ENCODE results near the gene MMP7. TPM values are rescaled to one million over a fixed set of nuclear protein-coding genes. Genes with fewer than 3 reads are reported as not detected.

The MMP7 gene
- polyA plus RNA-seq = not detected

- Mint-ChIP-seq H3K4me3 (peak within 1 kb of the TSS in 2 of 4 donors; percentile 25 to 27), H3K36me3 (no peaks in the 10 kb centered on the region), H3K4me1 (peaks cover 6 to 12% (median 6%) of the 10 kb centered on the region in 3 donors), H3K27me3 (peaks cover 5% of the 10 kb centered on the region), H3K9me3 (no peaks in the 10 kb centered on the region), H3K27ac (no peak within 1 kb of the TSS)
These were observed at the start of gene MMP7 for GRCh38 chr11:102530558-102530957. Gene MMP7 (minus strand): TSS chr11:102530747. CDS start chr11:102530700, 47 bp downstream.

GRCh38 chr11:102577723-102578122, 47.2 kb upstream of the MMP7 start:
- Mint-ChIP-seq H3K9me3 (no peaks in the 10 kb centered on the region), H3K4me1 (peaks cover 7 to 17% (median 13%) of the 10 kb centered on the region in 3 donors), H3K27ac (no peak overlapping the region), H3K4me3 (no peak overlapping the region), H3K27me3 (no peaks in the 10 kb centered on the region), H3K36me3 (no peaks in the 10 kb centered on the region)

- peaks cover 0 to 2% (median 0%) of the 10 kb centered on the region in 3 donors for H3K9me3 Mint-ChIP-seq
- H3K4me1 Mint-ChIP-seq = peaks cover 7 to 17% (median 13%) of the 10 kb centered on the region in 3 donors
- no peak overlapping the region for H3K4me3 Mint-ChIP-seq
- no peaks in the 10 kb centered on the region for H3K27me3 Mint-ChIP-seq
- H3K36me3 Mint-ChIP-seq = peaks cover under 1% of the 10 kb centered on the region
- H3K27ac Mint-ChIP-seq = no peak overlapping the region
These were observed 46.6 kb upstream of the MMP7 start for GRCh38 chr11:102577182-102577581.

- no peaks in the 10 kb centered on the region for H3K27me3 Mint-ChIP-seq
- peaks cover 0 to 5% (median 0%) of the 10 kb centered on the region in 3 donors for H3K9me3 Mint-ChIP-seq
- no peak overlapping the region for H3K4me3 Mint-ChIP-seq
- H3K36me3 Mint-ChIP-seq = peaks cover 2% of the 10 kb centered on the region
- peaks cover 7 to 17% (median 13%) of the 10 kb centered on the region in 3 donors for H3K4me1 Mint-ChIP-seq
- H3K27ac Mint-ChIP-seq = no peak overlapping the region
These were observed 45.8 kb upstream of the MMP7 start for GRCh38 chr11:102576350-102576749.

- Mint-ChIP-seq H3K4me1 (peaks cover 7 to 17% (median 13%) of the 10 kb centered on the region in 3 donors), H3K4me3 (no peak overlapping the region), H3K36me3 (peaks cover 2% of the 10 kb centered on the region), H3K9me3 (peaks cover 0 to 5% (median 0%) of the 10 kb centered on the region in 3 donors), H3K27me3 (no peaks in the 10 kb centered on the region), H3K27ac (no peak overlapping the region)
These were observed 44.5 kb upstream of the MMP7 start for GRCh38 chr11:102575012-102575411.

GRCh38 chr11:102573851-102574250, 43.3 kb upstream of the MMP7 start:
- H3K4me3 Mint-ChIP-seq = no peak overlapping the region
- peaks cover 2% of the 10 kb centered on the region for H3K27me3 Mint-ChIP-seq
- H3K36me3 Mint-ChIP-seq = peaks cover 6% of the 10 kb centered on the region
- H3K4me1 Mint-ChIP-seq = peaks cover 7 to 17% (median 13%) of the 10 kb centered on the region in 3 donors
- H3K9me3 Mint-ChIP-seq = peaks cover 3 to 7% (median 6%) of the 10 kb centered on the region in 3 donors
- H3K27ac Mint-ChIP-seq = no peak overlapping the region

- peaks cover 10% of the 10 kb centered on the region for H3K36me3 Mint-ChIP-seq
- peaks cover 2% of the 10 kb centered on the region for H3K27me3 Mint-ChIP-seq
- peaks cover 7 to 16% (median 13%) of the 10 kb centered on the region in 3 donors for H3K4me1 Mint-ChIP-seq
- H3K9me3 Mint-ChIP-seq = peaks cover 6 to 8% (median 7%) of the 10 kb centered on the region in 3 donors
- no peak overlapping the region for H3K4me3 Mint-ChIP-seq
- no peak overlapping the region for H3K27ac Mint-ChIP-seq
These were observed 42.1 kb upstream of the MMP7 start for GRCh38 chr11:102572554-102573220.

- Mint-ChIP-seq H3K36me3 (peaks cover 14% of the 10 kb centered on the region), H3K4me3 (peak overlapping the region in 1 of 4 donors; percentile 43), H3K4me1 (no peaks in the 10 kb centered on the region), H3K9me3 (peaks cover 11 to 19% (median 17%) of the 10 kb centered on the region in 3 donors), H3K27ac (no peak overlapping the region), H3K27me3 (peaks cover 3% of the 10 kb centered on the region)
These were observed 38.3 kb upstream of the MMP7 start for GRCh38 chr11:102568851-102569250.

GRCh38 chr11:102566112-102566511, 35.6 kb upstream of the MMP7 start:
- Mint-ChIP-seq H3K27me3 (peaks cover 3% of the 10 kb centered on the region), H3K4me3 (no peak overlapping the region), H3K9me3 (peaks cover 11 to 19% (median 12%) of the 10 kb centered on the region in 3 donors), H3K4me1 (peaks cover 13 to 18% (median 14%) of the 10 kb centered on the region in 3 donors), H3K27ac (no peak overlapping the region), H3K36me3 (peaks cover 12% of the 10 kb centered on the region)

GRCh38 chr11:102564110-102564509, 33.6 kb upstream of the MMP7 start:
- H3K36me3 Mint-ChIP-seq = peaks cover 11% of the 10 kb centered on the region
- H3K27ac Mint-ChIP-seq = no peak overlapping the region
- H3K4me1 Mint-ChIP-seq = peaks cover 26 to 35% (median 29%) of the 10 kb centered on the region in 3 donors
- no peak overlapping the region for H3K4me3 Mint-ChIP-seq
- peaks cover 1% of the 10 kb centered on the region for H3K27me3 Mint-ChIP-seq
- peaks cover 6 to 17% (median 10%) of the 10 kb centered on the region in 3 donors for H3K9me3 Mint-ChIP-seq

GRCh38 chr11:102561636-102562035, 31.1 kb upstream of the MMP7 start:
- Mint-ChIP-seq H3K9me3 (peaks cover 3 to 7% (median 6%) of the 10 kb centered on the region in 3 donors), H3K36me3 (peaks cover 7% of the 10 kb centered on the region), H3K4me1 (peaks cover 27 to 37% (median 31%) of the 10 kb centered on the region in 3 donors), H3K27me3 (no peaks in the 10 kb centered on the region), H3K4me3 (peak overlapping the region in 3 of 4 donors; percentile 1 to 75 (median 69)), H3K27ac (peak overlapping the region; percentile 22 to 71 (median 54))

GRCh38 chr11:102560555-102561011, 30.0 kb upstream of the MMP7 start:
- peaks cover 27 to 37% (median 31%) of the 10 kb centered on the region in 3 donors for H3K4me1 Mint-ChIP-seq
- H3K36me3 Mint-ChIP-seq = peaks cover 4% of the 10 kb centered on the region
- no peaks in the 10 kb centered on the region for H3K27me3 Mint-ChIP-seq
- H3K9me3 Mint-ChIP-seq = peaks cover 0 to 3% (median 2%) of the 10 kb centered on the region in 3 donors
- peak overlapping the region; percentile 44 to 87 (median 81) for H3K4me3 Mint-ChIP-seq
- peak overlapping the region in 2 of 3 donors; percentile 54 to 93 for H3K27ac Mint-ChIP-seq

- Mint-ChIP-seq H3K4me1 (peaks cover 27 to 37% (median 31%) of the 10 kb centered on the region in 3 donors), H3K36me3 (peaks cover 4% of the 10 kb centered on the region), H3K4me3 (peak overlapping the region in 3 of 4 donors; percentile 29 to 84 (median 56)), H3K27me3 (no peaks in the 10 kb centered on the region), H3K9me3 (peaks cover 0 to 3% (median 2%) of the 10 kb centered on the region in 3 donors), H3K27ac (peak overlapping the region; percentile 47 to 88 (median 57))
These were observed 29.3 kb upstream of the MMP7 start for GRCh38 chr11:102559839-102560238.

- no peak overlapping the region for H3K27ac Mint-ChIP-seq
- H3K4me3 Mint-ChIP-seq = no peak overlapping the region
- peaks cover 4% of the 10 kb centered on the region for H3K36me3 Mint-ChIP-seq
- peaks cover 0 to 3% (median 2%) of the 10 kb centered on the region in 3 donors for H3K9me3 Mint-ChIP-seq
- H3K27me3 Mint-ChIP-seq = no peaks in the 10 kb centered on the region
- peaks cover 10 to 15% (median 11%) of the 10 kb centered on the region in 3 donors for H3K4me1 Mint-ChIP-seq
These were observed 24.5 kb upstream of the MMP7 start for GRCh38 chr11:102555091-102555490.

GRCh38 chr11:102553835-102554282, 23.3 kb upstream of the MMP7 start:
- no peak overlapping the region for H3K27ac Mint-ChIP-seq
- H3K9me3 Mint-ChIP-seq = peaks cover 0 to 3% (median 2%) of the 10 kb centered on the region in 3 donors
- H3K4me3 Mint-ChIP-seq = no peak overlapping the region
- H3K36me3 Mint-ChIP-seq = no peaks in the 10 kb centered on the region
- H3K27me3 Mint-ChIP-seq = no peaks in the 10 kb centered on the region
- peaks cover 0 to 5% (median 0%) of the 10 kb centered on the region in 3 donors for H3K4me1 Mint-ChIP-seq

Measured in IgD-negative memory B cell (primary cell).